GM23338 (cell line): Measurements from ENCODE around the gene LRIT1. TPM values are rescaled to one million over a fixed set of nuclear protein-coding genes. Genes with fewer than 3 reads are reported as not detected.
A peak's percentile ranks its signal among the peaks of the same experiment; 100 is the strongest.

Experiments
- ATAC-seq: fragments of 200-7000 bp; cut with Tn5 transposase; 3 replicates; pipeline ENCODE4 v1.9.1; 2020
- DNase-seq: peaks from one replicate; pipeline ENCODE4 v3.0.0-alpha.2; 2015; ENCODE audit warnings: low spot score
- H2AFZ ChIP-seq: fragments of 200-600 bp; sonication (generic); 2 replicates; pipeline ENCODE4 v1.8.0; 2016; ENCODE audit warnings: antibody characterized with exemption, mild to moderate bottlenecking, moderate library complexity
- H3F3A ChIP-seq: fragments of 200-600 bp; sonication (generic); replicated peaks from 2 replicates; pipeline ENCODE4 v1.8.0; 2017; ENCODE audit warnings: antibody characterized with exemption, mixed run types, low read depth
- H3K27ac ChIP-seq: fragments of 200-600 bp; sonication (generic); 2 replicates; pipeline ENCODE4 v1.6.1; 2016; ENCODE audit warnings: low read depth
- H3K27me3 ChIP-seq: fragments of 200-600 bp; sonication (generic); 2 replicates; pipeline ENCODE4 v1.8.0; 2016; ENCODE audit warnings: mild to moderate bottlenecking, mixed run types, moderate library complexity; ENCODE audit not compliant: insufficient read depth
- H3K36me3 ChIP-seq: fragments of 200-600 bp; sonication (generic); 2 replicates; pipeline ENCODE4 v1.8.0; 2016; ENCODE audit warnings: mild to moderate bottlenecking; ENCODE audit not compliant: insufficient read depth
- H3K4me1 ChIP-seq: fragments of 200-600 bp; sonication (generic); 2 replicates; pipeline ENCODE4 v1.8.0; 2016; ENCODE audit warnings: mild to moderate bottlenecking, moderate library complexity; ENCODE audit not compliant: insufficient read depth
- H3K4me2 ChIP-seq: fragments of 200-600 bp; sonication (generic); 2 replicates; pipeline ENCODE4 v1.7.1; 2017; ENCODE audit warnings: mixed run types
- H3K4me3 ChIP-seq: fragments of 200-600 bp; sonication (generic); 2 replicates; pipeline ENCODE4 v1.6.1; 2016; ENCODE audit warnings: mixed run types
- H3K79me2 ChIP-seq: fragments of 200-600 bp; sonication (generic); replicated peaks from 2 replicates; pipeline ENCODE4 v1.8.0; 2017; ENCODE audit warnings: mild to moderate bottlenecking; ENCODE audit not compliant: insufficient read depth
- H3K9me2 ChIP-seq: fragments of 200-600 bp; sonication (generic); 2 replicates; pipeline ENCODE4 v1.8.0; 2017; ENCODE audit not compliant: insufficient read depth
- H4K20me1 ChIP-seq: fragments of 200-600 bp; sonication (generic); replicated peaks from 2 replicates; pipeline ENCODE4 v1.8.0; 2017; ENCODE audit warnings: mild to moderate bottlenecking; ENCODE audit not compliant: insufficient read depth
- H3K27ac Mint-ChIP-seq: 2 replicates; pipeline ENCODE4 v1.8.0; 2020; ENCODE audit warnings: inconsistent platforms, mild to moderate bottlenecking, moderate library complexity, mixed read lengths
- H3K27me3 Mint-ChIP-seq: 3 replicates; pipeline ENCODE4 v1.8.0; 2022; ENCODE audit warnings: low read depth, mild to moderate bottlenecking, moderate library complexity, mixed read lengths, inconsistent platforms; ENCODE audit not compliant: insufficient read depth, poor library complexity
- H3K36me3 Mint-ChIP-seq: 3 replicates; pipeline ENCODE4 v1.8.0; 2021; ENCODE audit warnings: low read depth, mild to moderate bottlenecking, inconsistent platforms, moderate library complexity, mixed read lengths
- H3K4me1 Mint-ChIP-seq: 3 replicates; pipeline ENCODE4 v1.8.0; 2020; ENCODE audit warnings: mild to moderate bottlenecking, inconsistent platforms, mixed read lengths
- H3K4me3 Mint-ChIP-seq: 3 replicates; pipeline ENCODE4 v1.8.0; 2021; ENCODE audit warnings: moderate library complexity, mild to moderate bottlenecking, inconsistent platforms, mixed read lengths
- H3K9me3 Mint-ChIP-seq: 3 replicates; pipeline ENCODE4 v1.8.0; 2020; ENCODE audit warnings: moderate library complexity, mild to moderate bottlenecking, inconsistent platforms, mixed read lengths
- CREB1 ChIP-seq: fragments of 250-450 bp; sonication (Bioruptor Pico); IDR thresholded peaks from 2 replicates; pipeline ENCODE4 v1.5.0; 2020; ENCODE audit warnings: low read depth, mild to moderate bottlenecking, moderate library complexity
- EZH2 ChIP-seq: fragments of 200-600 bp; sonication (generic); IDR thresholded peaks from one replicate; pipeline ENCODE4 v1.8.0; 2017; ENCODE audit warnings: antibody characterized with exemption, mild to moderate bottlenecking, low read depth; ENCODE audit not compliant: unreplicated experiment
- POLR2AphosphoS5 ChIP-seq: IDR thresholded peaks from 2 replicates; pipeline ENCODE4 v1.6.1; 2016; ENCODE audit warnings: antibody characterized with exemption, low read depth
- STAT1 ChIP-seq: IDR thresholded peaks from one replicate; pipeline ENCODE4 v1.6.1; 2016; ENCODE audit warnings: antibody characterized with exemption; ENCODE audit not compliant: unreplicated experiment
- ZNF114 ChIP-seq: fragments of 250-450 bp; sonication (Bioruptor Pico); IDR thresholded peaks from 2 replicates; pipeline ENCODE4 v1.5.0; 2020; ENCODE audit warnings: mild to moderate bottlenecking, moderate library complexity
- ZNF331 ChIP-seq: fragments of 250-450 bp; sonication (Bioruptor Pico); IDR thresholded peaks from 2 replicates; pipeline ENCODE4 v1.5.0; 2020; ENCODE audit warnings: low read depth, mild to moderate bottlenecking, moderate library complexity
- polyA plus RNA-seq: library from polyadenylated mRNA; unstranded; fragments of >200 nt; fragmentation: Nextera tagmentation; extraction: Ambion mirVana; gene quantifications from 2 replicates; pipeline ENCODE4 v1.2.1, GENCODE V29; 2016
- total RNA-seq: library from RNA; depleted of rRNA; stranded (reverse); fragments of >200 nt; shearing (Covaris generic); gene quantifications from 2 replicates; pipeline ENCODE4 v1.2.3, GENCODE V29; 2014
- TF ChIP-seq, protein P1 (sequence below): IDR thresholded peaks from one replicate; pipeline ENCODE4 v1.6.1; 2018; ENCODE audit warnings: antibody characterized with exemption; ENCODE audit not compliant: unreplicated experiment
- TF ChIP-seq, protein P2 (sequence below), 2 experiments: fragments of 200-600 bp in 1 of 2; sonication (generic) in 1 of 2; conservative IDR thresholded peaks; 2 replicates each; pipeline versions ENCODE4 v1.5.1 to v1.6.1; 2016 to 2017; ENCODE audit warnings: antibody characterized with exemption in 2 of 2, low read depth in 2 of 2, mild to moderate bottlenecking in 2 of 2, moderate library complexity in 1 of 2

The LRIT1 gene
- total and polyA plus RNA-seq, 2 experiments from 2014 or later: 0.07 TPM; not detected in 1

DNA sequence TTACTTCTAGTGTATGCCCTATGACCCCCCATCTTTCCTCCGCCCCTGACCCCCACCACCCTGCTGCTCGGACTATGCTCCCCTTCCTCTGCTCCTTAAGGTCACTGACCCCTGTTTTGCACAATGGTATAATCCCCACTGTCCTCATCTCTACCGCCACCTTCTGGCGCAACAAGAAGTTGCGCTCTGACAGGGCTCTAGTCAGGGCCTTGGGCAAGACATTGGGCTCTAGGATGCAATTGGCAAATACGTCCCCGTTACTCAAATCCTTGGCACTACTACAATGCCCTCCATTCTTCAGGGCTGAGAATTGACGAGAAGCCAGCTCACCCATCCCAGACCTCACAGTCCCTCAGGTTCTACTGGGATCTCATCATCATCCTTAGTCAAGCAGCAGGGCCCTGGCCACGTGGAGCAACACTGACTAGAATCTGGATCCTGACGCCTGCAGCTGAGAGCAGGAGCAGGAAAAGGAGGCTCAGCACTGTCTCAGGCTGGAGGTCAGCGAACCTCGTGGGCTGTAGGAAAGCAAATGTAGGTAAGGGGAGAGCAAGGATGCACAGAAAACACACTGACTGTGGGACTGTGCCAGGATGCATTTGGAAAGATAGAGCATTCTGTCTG, 26.6 kb downstream of the LRIT1 start:
- TF ChIP-seq, protein P1, sequence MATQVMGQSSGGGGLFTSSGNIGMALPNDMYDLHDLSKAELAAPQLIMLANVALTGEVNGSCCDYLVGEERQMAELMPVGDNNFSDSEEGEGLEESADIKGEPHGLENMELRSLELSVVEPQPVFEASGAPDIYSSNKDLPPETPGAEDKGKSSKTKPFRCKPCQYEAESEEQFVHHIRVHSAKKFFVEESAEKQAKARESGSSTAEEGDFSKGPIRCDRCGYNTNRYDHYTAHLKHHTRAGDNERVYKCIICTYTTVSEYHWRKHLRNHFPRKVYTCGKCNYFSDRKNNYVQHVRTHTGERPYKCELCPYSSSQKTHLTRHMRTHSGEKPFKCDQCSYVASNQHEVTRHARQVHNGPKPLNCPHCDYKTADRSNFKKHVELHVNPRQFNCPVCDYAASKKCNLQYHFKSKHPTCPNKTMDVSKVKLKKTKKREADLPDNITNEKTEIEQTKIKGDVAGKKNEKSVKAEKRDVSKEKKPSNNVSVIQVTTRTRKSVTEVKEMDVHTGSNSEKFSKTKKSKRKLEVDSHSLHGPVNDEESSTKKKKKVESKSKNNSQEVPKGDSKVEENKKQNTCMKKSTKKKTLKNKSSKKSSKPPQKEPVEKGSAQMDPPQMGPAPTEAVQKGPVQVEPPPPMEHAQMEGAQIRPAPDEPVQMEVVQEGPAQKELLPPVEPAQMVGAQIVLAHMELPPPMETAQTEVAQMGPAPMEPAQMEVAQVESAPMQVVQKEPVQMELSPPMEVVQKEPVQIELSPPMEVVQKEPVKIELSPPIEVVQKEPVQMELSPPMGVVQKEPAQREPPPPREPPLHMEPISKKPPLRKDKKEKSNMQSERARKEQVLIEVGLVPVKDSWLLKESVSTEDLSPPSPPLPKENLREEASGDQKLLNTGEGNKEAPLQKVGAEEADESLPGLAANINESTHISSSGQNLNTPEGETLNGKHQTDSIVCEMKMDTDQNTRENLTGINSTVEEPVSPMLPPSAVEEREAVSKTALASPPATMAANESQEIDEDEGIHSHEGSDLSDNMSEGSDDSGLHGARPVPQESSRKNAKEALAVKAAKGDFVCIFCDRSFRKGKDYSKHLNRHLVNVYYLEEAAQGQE: no peak
- TF ChIP-seq ZNF331: no peak
- no peak for TF ChIP-seq POLR2AphosphoS5
- no peak for TF ChIP-seq STAT1
- TF ChIP-seq EZH2: no peak
- TF ChIP-seq ZNF114 (CRISPR knock-in tag): no peak
- TF ChIP-seq CREB1: no peak
- TF ChIP-seq, protein P2, sequence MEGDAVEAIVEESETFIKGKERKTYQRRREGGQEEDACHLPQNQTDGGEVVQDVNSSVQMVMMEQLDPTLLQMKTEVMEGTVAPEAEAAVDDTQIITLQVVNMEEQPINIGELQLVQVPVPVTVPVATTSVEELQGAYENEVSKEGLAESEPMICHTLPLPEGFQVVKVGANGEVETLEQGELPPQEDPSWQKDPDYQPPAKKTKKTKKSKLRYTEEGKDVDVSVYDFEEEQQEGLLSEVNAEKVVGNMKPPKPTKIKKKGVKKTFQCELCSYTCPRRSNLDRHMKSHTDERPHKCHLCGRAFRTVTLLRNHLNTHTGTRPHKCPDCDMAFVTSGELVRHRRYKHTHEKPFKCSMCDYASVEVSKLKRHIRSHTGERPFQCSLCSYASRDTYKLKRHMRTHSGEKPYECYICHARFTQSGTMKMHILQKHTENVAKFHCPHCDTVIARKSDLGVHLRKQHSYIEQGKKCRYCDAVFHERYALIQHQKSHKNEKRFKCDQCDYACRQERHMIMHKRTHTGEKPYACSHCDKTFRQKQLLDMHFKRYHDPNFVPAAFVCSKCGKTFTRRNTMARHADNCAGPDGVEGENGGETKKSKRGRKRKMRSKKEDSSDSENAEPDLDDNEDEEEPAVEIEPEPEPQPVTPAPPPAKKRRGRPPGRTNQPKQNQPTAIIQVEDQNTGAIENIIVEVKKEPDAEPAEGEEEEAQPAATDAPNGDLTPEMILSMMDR (conservative IDR thresholded peaks at IDR 0.05; ENCODE audit: low read depth in 2 of 2): peak; percentile 81 to 92
- H3K27ac Mint-ChIP-seq: peak overlapping the region; percentile 59; the same call in 1 of the 2 replicates
- peak; percentile 84 for DNase-seq

DNA sequence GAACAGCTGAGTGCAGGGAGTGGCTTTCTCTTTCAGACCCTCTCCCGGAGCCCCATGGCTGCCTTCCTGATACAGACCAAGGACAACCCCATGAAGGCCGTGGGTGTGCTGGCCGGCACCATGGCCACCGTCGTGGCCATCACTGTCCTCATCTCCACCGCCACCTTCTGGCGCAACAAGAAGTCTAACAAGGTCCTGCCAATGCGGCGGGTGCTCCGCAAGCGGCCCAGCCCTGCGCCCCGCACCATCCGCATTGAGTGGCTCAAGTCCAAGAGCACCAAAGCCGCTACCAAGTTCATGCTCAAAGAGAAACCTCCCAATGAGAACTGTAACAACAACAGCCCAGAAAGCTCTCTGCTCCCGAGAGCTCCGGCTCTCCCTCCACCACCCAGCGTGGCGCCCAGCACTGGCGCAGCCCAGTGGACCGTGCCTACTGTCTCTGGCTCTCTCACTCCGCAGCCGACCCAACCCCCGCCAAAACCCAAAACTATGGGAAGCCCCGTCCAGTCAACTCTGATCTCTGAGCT, 27.2 kb downstream of the LRIT1 start:
- no peaks in the 10 kb centered on the region for H3K36me3 ChIP-seq
- no peak overlapping the region for H3K4me3 ChIP-seq
- DNase-seq (no peak), ATAC-seq (peak; percentile 82)
- no peaks in the 10 kb centered on the region for H3K9me2 ChIP-seq
- H3K36me3 Mint-ChIP-seq: no peaks in the 10 kb centered on the region
- H3K27ac ChIP-seq: no peak overlapping the region
- H4K20me1 ChIP-seq: no peaks in the 10 kb centered on the region
- no peaks in the 10 kb centered on the region for H3K27me3 Mint-ChIP-seq
- no peaks in the 10 kb centered on the region for H3K4me1 ChIP-seq
- H3K9me3 Mint-ChIP-seq: no peaks in the 10 kb centered on the region; the same call in 1 of the 3 replicates
- no peaks in the 10 kb centered on the region for H3K27me3 ChIP-seq
- H3K79me2 ChIP-seq: no peaks in the 10 kb centered on the region
- H2AFZ ChIP-seq: peak overlapping the region; percentile 85; the same call in 1 of the 2 replicates
- H3K27ac Mint-ChIP-seq: peak overlapping the region; percentile 59; the same call in 1 of the 2 replicates
- H3K4me3 Mint-ChIP-seq: no peak overlapping the region
- peaks cover 7% of the 10 kb centered on the region; the same call in 2 of the 3 replicates for H3K4me1 Mint-ChIP-seq
- H3K4me2 ChIP-seq: no peak overlapping the region
- H3F3A ChIP-seq: no peaks in the 10 kb centered on the region
- TF ChIP-seq, protein P2 (conservative IDR thresholded peaks at IDR 0.05; ENCODE audit: low read depth in 2 of 2): peak in 1 of 2 experiments; percentile 42; a peak in 3 of 4 replicates

More for the DNA sequence above, 26.6 kb downstream of the LRIT1 start:
- Mint-ChIP-seq H3K4me1 (peaks cover 7% of the 10 kb centered on the region; the same call in 2 of the 3 replicates), H3K36me3 (no peaks in the 10 kb centered on the region), H3K9me3 (no peaks in the 10 kb centered on the region; the same call in 1 of the 3 replicates), H3K27me3 (no peaks in the 10 kb centered on the region), H3K4me3 (no peak overlapping the region)
- no peaks in the 10 kb centered on the region for H3K79me2 ChIP-seq
- H3K4me1 ChIP-seq: no peaks in the 10 kb centered on the region
- H4K20me1 ChIP-seq: no peaks in the 10 kb centered on the region
- H2AFZ ChIP-seq: peak overlapping the region; percentile 85; the same call in 1 of the 2 replicates
- no peak overlapping the region for H3K4me2 ChIP-seq
- H3F3A ChIP-seq: no peaks in the 10 kb centered on the region
- no peaks in the 10 kb centered on the region for H3K27me3 ChIP-seq
- no peaks in the 10 kb centered on the region for H3K36me3 ChIP-seq
- H3K9me2 ChIP-seq: no peaks in the 10 kb centered on the region
- ATAC-seq: peak; percentile 95
- no peak overlapping the region for H3K27ac ChIP-seq
- H3K4me3 ChIP-seq: no peak overlapping the region
